Prostate gland (tissue), 2 donors: ENCODE results near the gene GSK3A. TPM values are rescaled to one million over a fixed set of nuclear protein-coding genes. Genes with fewer than 3 reads are reported as not detected.
"Not testable (repeated sequence)": the region's sequence is repeated elsewhere in the genome, so short reads cannot be mapped to it uniquely, and the experiment has no call there.

Experiments used
- DNase-seq: peaks from one replicate; pipeline ENCODE4 v3.0.0-alpha.2; 2019; ENCODE audit warnings: low spot score
- H3K27ac ChIP-seq, 2 donors: fragments of 200-600 bp; sonication (generic); 2 replicates each; pipeline ENCODE4 v1.5.1; 2017 to 2019
- H3K27me3 ChIP-seq: fragments of 200-600 bp; sonication (generic); replicated peaks from 2 replicates; pipeline ENCODE4 v1.5.1; 2019; ENCODE audit not compliant: insufficient read depth
- H3K36me3 ChIP-seq, 2 donors: fragments of 200-600 bp; sonication (generic); 1 replicate in 1 of 2; 2 replicates in 1 of 2; pipeline versions ENCODE4 v1.5.1 to v1.8.1; 2017 to 2019
- H3K4me1 ChIP-seq: fragments of 200-600 bp; sonication (generic); replicated peaks from 2 replicates; pipeline ENCODE4 v1.5.1; 2019
- H3K4me3 ChIP-seq, 2 donors: fragments of 200-600 bp; sonication (generic); 2 replicates each; pipeline ENCODE4 v1.5.1; 2017 to 2019
- H3K9me3 ChIP-seq: fragments of 200-600 bp; sonication (generic); 2 replicates; pipeline ENCODE4 v1.5.1; 2017
- CTCF ChIP-seq, 4 experiments: fragments of 200-600 bp in 2 of 4; fragments of 450-650 bp in 2 of 4; sonication (generic) in 2 of 4; IDR thresholded peaks; 1 replicate in 3 of 4; 2 replicates in 1 of 4; pipeline ENCODE4 v1.5.1; 2016 to 2019; ENCODE audit warnings: antibody characterized with exemption in 4 of 4, mild to moderate bottlenecking in 2 of 4, moderate library complexity in 2 of 4
- POLR2A ChIP-seq: fragments of 450-650 bp; IDR thresholded peaks from one replicate; pipeline ENCODE4 v1.6.1; 2016; ENCODE audit warnings: antibody characterized with exemption, mild to moderate bottlenecking
- POLR2AphosphoS5 ChIP-seq: sonication (generic); formaldehyde crosslinking; IDR thresholded peaks from one replicate; pipeline ENCODE4 v1.6.1; 2017; ENCODE audit warnings: antibody characterized with exemption
- WGBS: methylation state at CpG from one replicate; pipeline ENCODE4 v1.1.5; 2018; 5-methylcytosine and 5-hydroxymethylcytosine counted together
- intact Hi-C: fragments of 100-400 bp; cut with DNase I; formaldehyde crosslinking; loops from one replicate; pipeline ENCODE4 v1.14.2; 2022
- total RNA-seq, 2 donors: library from RNA; depleted of rRNA; stranded (reverse); fragments of >200 nt; gene quantifications; one replicate each; pipeline ENCODE4 v1.1.0, GENCODE V29; 2016

GSK3A gene
- total RNA-seq, 2 donors from 2014 or later, result 37.1 to 61.6 TPM

DNA sequence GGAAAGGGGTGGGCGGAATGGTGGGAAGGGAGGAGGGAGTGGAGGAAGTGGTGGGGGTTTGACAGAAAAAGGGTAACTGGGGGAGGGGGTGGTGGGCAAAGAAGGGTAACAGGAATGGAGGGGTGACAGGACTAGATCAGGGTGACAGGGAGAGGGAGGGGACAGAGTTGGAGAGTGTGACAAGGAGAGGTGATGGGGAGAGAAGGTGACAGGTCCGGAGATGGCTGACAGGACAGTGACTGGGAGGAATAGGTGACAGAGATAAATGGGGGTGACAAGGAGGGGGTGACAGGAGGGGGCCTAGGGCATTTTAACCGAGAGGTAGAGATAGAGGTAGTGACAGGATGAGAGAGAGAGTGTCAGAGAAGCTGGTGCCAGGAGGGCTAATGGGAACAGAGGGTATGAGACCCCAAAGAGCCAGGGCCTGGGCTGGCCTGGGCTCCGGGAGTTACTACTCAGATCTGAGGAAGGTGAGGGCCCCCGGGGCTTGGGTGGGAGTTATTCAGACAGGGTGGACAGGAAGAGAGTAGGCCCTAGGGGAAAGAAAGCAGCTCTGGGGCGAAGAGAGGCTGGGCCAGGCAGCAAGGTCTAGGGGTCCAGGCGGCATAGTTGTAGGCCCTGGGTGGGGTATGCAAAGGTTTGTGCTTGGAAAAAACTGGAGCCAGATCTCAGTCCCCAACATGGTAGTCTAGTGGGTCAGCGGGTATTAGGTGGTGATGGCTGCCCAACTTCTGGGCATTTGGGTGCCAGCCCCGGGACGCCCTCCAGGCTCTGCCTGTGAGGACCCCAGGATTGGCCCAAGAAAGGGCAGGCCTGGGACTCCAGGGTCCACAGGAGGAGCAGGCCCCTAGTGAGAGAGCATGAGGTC lies 27.3 kb upstream of the GSK3A start:
- Histone ChIP-seq H3K27me3 (no peaks in the 10 kb centered on the region), H3K4me1 (peaks cover 10% of the 10 kb centered on the region), H3K27ac (peak overlapping the region; percentile 95 to 99), H3K4me3 (peak overlapping the region; percentile 60 to 67), H3K9me3 (no peaks in the 10 kb centered on the region), H3K36me3 (peaks cover 15 to 17% of the 10 kb centered on the region in 2 donors)
- intact Hi-C loops, result loop anchor here (2.0 kb wide), 1 partner anchor 13 kb away; no protein-coding TSS in a partner anchor
- no peak for DNase-seq
- 29% methylated on average over 10 of the region's 10 CpGs for WGBS
- TF ChIP-seq POLR2A (no peak), CTCF (IDR thresholded peaks at IDR 0.05) (no peak), POLR2AphosphoS5 (no peak)

DNA sequence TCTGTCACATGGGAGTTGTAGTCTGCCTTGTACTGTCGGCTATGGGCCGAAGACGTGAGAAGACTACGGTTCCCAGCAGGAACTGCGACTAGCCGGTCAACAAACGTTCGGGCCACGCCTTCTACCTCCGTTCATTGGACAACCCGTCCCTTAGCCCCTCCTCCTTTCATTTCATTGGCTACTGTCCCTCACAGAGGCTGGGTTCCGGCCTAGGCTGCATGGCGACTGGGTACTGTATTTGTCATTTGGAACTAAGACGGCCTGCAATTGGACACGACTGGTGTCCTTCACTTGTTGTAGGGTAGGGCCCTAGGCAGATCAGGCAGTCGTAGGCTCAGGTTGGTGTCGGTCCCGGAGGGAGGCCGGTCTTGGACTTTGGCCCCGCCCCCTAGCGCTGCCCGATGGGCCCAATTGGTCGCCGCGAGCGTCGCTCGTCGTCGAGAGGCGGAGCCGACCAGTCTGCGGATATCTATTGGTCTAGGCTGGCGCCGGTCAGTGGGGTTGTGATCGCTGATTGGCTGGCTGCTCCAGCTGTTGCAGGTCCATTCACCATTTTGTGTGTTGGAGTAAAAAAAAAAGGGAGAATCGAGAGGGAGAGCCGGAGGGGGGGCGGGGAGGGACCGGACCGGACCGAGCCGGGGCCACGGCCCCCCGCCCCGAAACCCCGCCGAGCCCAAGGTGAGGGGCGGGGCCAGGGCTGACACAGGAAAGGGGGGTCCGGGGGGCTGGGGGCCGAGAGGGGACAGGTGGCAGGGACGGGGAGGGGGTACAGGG lies 26.5 kb upstream of the GSK3A start, which contains the start of gene CIC:
TSS of gene CIC (plus strand) at position 549 of the 774 bp plus-strand sequence. CDS start 2,532 bp downstream, outside the sequence.
- Histone ChIP-seq H3K36me3 (peaks cover 11 to 15% of the 10 kb centered on the region in 2 donors), H3K9me3 (no peaks in the 10 kb centered on the region), H3K27me3 (no peaks in the 10 kb centered on the region), H3K27ac (peak within 1 kb of the TSS; percentile 97 to 99), H3K4me3 (peak within 1 kb of the TSS; percentile 61 to 80), H3K4me1 (peaks cover 5% of the 10 kb centered on the region)
- intact Hi-C loops, result loop anchor here (1.0 to 2.0 kb wide), 2 partner anchors 14 kb away; partner anchors contain the start of gene ERF
- no peak for TF ChIP-seq CTCF (IDR thresholded peaks at IDR 0.05)
- peak; percentile 58 for TF ChIP-seq POLR2A
- peak; percentile 92 for TF ChIP-seq POLR2AphosphoS5
- peak; percentile 100 for DNase-seq
- under 1% methylated on average over 51 of the region's 52 CpGs for WGBS

DNA sequence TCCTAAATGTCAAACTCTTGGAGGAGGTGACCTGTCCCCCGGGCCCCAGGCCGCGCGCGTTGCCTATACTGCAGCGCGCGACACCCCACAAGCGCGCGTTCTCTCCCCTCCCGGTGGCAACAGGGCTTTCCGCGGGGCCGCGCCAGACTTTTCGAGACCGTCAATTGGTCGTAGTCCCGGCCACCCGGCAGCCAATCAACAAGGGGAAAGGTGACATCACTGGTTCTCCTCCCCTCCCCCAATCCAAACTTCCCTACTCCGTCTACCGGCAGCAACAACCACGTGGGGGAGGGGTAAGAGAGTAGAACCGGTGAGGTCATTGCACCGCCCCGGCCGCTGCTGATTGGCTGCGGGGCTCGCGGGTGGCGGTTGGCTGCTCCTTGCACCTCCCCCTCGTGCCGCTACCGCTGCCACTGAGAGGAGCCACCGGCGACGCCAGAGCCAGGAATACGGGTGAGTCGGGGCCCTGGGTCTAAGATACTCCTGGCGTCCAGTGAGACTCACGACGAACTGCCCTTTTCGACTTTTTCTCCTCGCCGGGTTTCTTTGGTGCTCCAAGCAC lies 25.8 kb upstream of the GSK3A start:
- Histone ChIP-seq H3K36me3 (peaks cover 7 to 9% of the 10 kb centered on the region in 2 donors), H3K4me1 (peaks cover 5% of the 10 kb centered on the region), H3K27me3 (no peaks in the 10 kb centered on the region), H3K4me3 (peak overlapping the region; percentile 61 to 80), H3K9me3 (no peaks in the 10 kb centered on the region), H3K27ac (peak overlapping the region; percentile 97 to 99)
- intact Hi-C loops, result loop anchor here (1.0 to 2.0 kb wide), 2 partner anchors 13 to 15 kb away; partner anchors contain the start of gene ERF
- TF ChIP-seq POLR2A (peak; percentile 97), CTCF (IDR thresholded peaks at IDR 0.05) (peak in 2 of 4 experiments; percentile 37 to 56), POLR2AphosphoS5 (peak; percentile 100)
- WGBS, result 0% methylated on average over 40 of the region's 46 CpGs
- peak; percentile 100 for DNase-seq

DNA sequence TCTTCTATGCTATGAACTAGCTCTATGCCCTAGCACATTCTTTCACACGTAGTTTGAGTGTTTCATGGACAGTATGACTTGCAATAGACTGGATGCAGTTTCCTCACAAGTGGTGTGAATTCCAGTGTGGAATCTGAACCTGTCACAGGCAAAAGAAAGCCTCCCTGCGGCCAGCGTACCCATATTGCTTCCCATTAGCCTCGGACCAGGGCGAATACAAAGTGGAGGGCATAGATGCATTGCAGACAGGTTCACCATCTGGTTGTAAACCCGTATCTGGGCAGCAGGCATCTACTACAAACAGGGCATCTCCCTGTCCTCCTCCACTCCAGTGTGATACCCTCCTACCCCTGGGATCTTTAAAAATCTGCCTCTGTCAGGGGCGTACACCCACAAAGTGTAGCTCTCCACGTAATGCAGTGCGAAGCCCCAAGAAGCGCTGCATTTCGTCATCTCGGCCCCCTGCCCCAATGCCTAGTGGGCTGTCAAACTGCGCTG lies 25.3 kb upstream of the GSK3A start:
- no peak for TF ChIP-seq POLR2A
- TF ChIP-seq POLR2AphosphoS5, result no peak
- TF ChIP-seq CTCF (IDR thresholded peaks at IDR 0.05), result no peak
- intact Hi-C loops, result loop anchor here (1.0 to 2.0 kb wide), 2 partner anchors 12 to 15 kb away; partner anchors contain the start of gene ERF
- WGBS, result 8% methylated on average over 13 of the region's 13 CpGs
- H3K27me3 ChIP-seq, result no peaks in the 10 kb centered on the region
- peak overlapping the region; percentile 61 to 80 for H3K4me3 ChIP-seq
- peak overlapping the region; percentile 97 to 99 for H3K27ac ChIP-seq
- H3K36me3 ChIP-seq, result peaks cover 3 to 4% of the 10 kb centered on the region in 2 donors
- no peak for DNase-seq
- H3K9me3 ChIP-seq, result no peaks in the 10 kb centered on the region
- H3K4me1 ChIP-seq, result peaks cover 5% of the 10 kb centered on the region

GRCh38 chr19:42266928-42267603 lies 24.7 kb upstream of the GSK3A start:
- intact Hi-C loops, DNase-seq, H3K4me1 ChIP-seq, H3K4me3 ChIP-seq, H3K36me3 ChIP-seq, H3K27me3 ChIP-seq, H3K9me3 ChIP-seq: not testable (repeated sequence)
- H3K27ac ChIP-seq, result peak overlapping the region in 1 of 2 donors; percentile 99
- WGBS, result 96% methylated on average over 25 of the region's 25 CpGs

DNA sequence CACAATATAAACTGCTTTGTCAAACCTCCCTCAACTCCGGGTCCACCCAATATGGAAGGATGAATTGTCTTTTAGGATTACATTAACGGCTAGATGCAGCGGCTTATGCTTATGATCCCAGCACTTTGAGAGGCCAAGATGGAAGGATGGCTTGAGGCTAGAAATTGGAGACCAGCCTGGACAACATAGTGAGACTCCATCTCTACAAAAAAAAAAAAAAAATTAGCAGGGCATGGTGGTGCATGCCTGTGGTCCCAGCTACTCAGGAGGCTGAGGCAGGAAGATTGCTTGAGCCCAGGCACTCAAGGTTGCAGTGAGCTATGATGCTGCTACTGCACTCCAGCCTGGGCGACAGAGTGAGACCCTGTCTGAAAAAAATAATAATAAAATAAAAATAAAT lies 23.7 kb upstream of the GSK3A start:
- H3K36me3 ChIP-seq, intact Hi-C loops, H3K9me3 ChIP-seq, H3K4me1 ChIP-seq, H3K27me3 ChIP-seq, H3K4me3 ChIP-seq, DNase-seq, H3K27ac ChIP-seq: not testable (repeated sequence)
- 90% methylated on average over 4 of the region's 4 CpGs for WGBS
